ENCODE data around the gene TBX5.

The TBX5 gene

GRCh38 chr12:114344831-114345230 is 61.1 kb downstream of the TBX5 start:
- no peak overlapping the region for H3K27ac Mint-ChIP-seq
- DNase-seq, result no peak

GRCh38 chr12:114344303-114344663 is 61.7 kb downstream of the TBX5 start:
- H3K9me3 Mint-ChIP-seq, result no peaks in the 10 kb centered on the region
- no peaks in the 10 kb centered on the region for H3K4me1 Mint-ChIP-seq
- no peaks in the 10 kb centered on the region for H3K27me3 Mint-ChIP-seq
- no peak overlapping the region for H3K27ac Mint-ChIP-seq
- no peak for ATAC-seq
- no peak overlapping the region for H3K4me3 Mint-ChIP-seq
- DNase-seq, result no peak
- no peaks in the 10 kb centered on the region for H3K36me3 Mint-ChIP-seq (ENCODE audit: low read depth)

More at GRCh38 chr12:114344831-114345230, 61.1 kb downstream of the TBX5 start:
- H3K27me3 Mint-ChIP-seq, result no peaks in the 10 kb centered on the region
- no peak overlapping the region for H3K4me3 Mint-ChIP-seq
- H3K4me1 Mint-ChIP-seq, result no peaks in the 10 kb centered on the region
- H3K36me3 Mint-ChIP-seq (ENCODE audit: low read depth), result no peaks in the 10 kb centered on the region
- ATAC-seq, result no peak
- no peaks in the 10 kb centered on the region for H3K9me3 Mint-ChIP-seq

- H3K4me1 Mint-ChIP-seq, result no peaks in the 10 kb centered on the region
- H3K36me3 Mint-ChIP-seq (ENCODE audit: low read depth), result no peaks in the 10 kb centered on the region
- no peak for ATAC-seq
These were observed 62.2 kb downstream of the TBX5 start for GRCh38 chr12:114343585-114344302.

GRCh38 chr12:114342656-114343055 is 63.3 kb downstream of the TBX5 start:
- Mint-ChIP-seq H3K27me3 (peaks cover 7% of the 10 kb centered on the region), H3K36me3 (ENCODE audit: low read depth) (no peaks in the 10 kb centered on the region), H3K4me3 (no peak overlapping the region)

More at GRCh38 chr12:114343585-114344302, 62.2 kb downstream of the TBX5 start:
- no peak overlapping the region for H3K4me3 Mint-ChIP-seq
- no peak for DNase-seq
- no peaks in the 10 kb centered on the region for H3K9me3 Mint-ChIP-seq
- no peaks in the 10 kb centered on the region for H3K27me3 Mint-ChIP-seq
- H3K27ac Mint-ChIP-seq, result no peak overlapping the region

GRCh38 chr12:114341635-114342034 is 64.3 kb downstream of the TBX5 start:
- H3K36me3 Mint-ChIP-seq (ENCODE audit: low read depth), result no peaks in the 10 kb centered on the region
- no peaks in the 10 kb centered on the region for H3K4me1 Mint-ChIP-seq
- H3K9me3 Mint-ChIP-seq, result no peaks in the 10 kb centered on the region
- no peak overlapping the region for H3K4me3 Mint-ChIP-seq
- H3K27me3 Mint-ChIP-seq, result peaks cover 10% of the 10 kb centered on the region
- DNase-seq (no peak), ATAC-seq (no peak)
- H3K27ac Mint-ChIP-seq, result no peak overlapping the region

More at GRCh38 chr12:114342656-114343055, 63.3 kb downstream of the TBX5 start:
- ATAC-seq (no peak), DNase-seq (no peak)
- Mint-ChIP-seq H3K9me3 (no peaks in the 10 kb centered on the region), H3K4me1 (no peaks in the 10 kb centered on the region), H3K27ac (no peak overlapping the region)

GRCh38 chr12:114340231-114340630 is 65.7 kb downstream of the TBX5 start:
- Mint-ChIP-seq H3K27ac (no peak overlapping the region), H3K9me3 (no peaks in the 10 kb centered on the region), H3K27me3 (peaks cover 12% of the 10 kb centered on the region), H3K36me3 (ENCODE audit: low read depth) (no peaks in the 10 kb centered on the region), H3K4me3 (no peak overlapping the region), H3K4me1 (no peaks in the 10 kb centered on the region)
- DNase-seq, result no peak
- no peak for ATAC-seq

GRCh38 chr12:114339626-114340025 is 66.3 kb downstream of the TBX5 start:
- DNase-seq (no peak), ATAC-seq (no peak)
- Mint-ChIP-seq H3K9me3 (no peaks in the 10 kb centered on the region), H3K4me3 (no peak overlapping the region), H3K27ac (no peak overlapping the region), H3K27me3 (peaks cover 12% of the 10 kb centered on the region), H3K4me1 (no peaks in the 10 kb centered on the region), H3K36me3 (ENCODE audit: low read depth) (no peaks in the 10 kb centered on the region)

GRCh38 chr12:114335607-114336006 is 70.3 kb downstream of the TBX5 start:
- H3K4me3 Mint-ChIP-seq, result no peak overlapping the region
- H3K27ac Mint-ChIP-seq, result no peak overlapping the region
- no peaks in the 10 kb centered on the region for H3K36me3 Mint-ChIP-seq (ENCODE audit: low read depth)
- peaks cover 5% of the 10 kb centered on the region for H3K9me3 Mint-ChIP-seq
- H3K27me3 Mint-ChIP-seq, result peaks cover 15% of the 10 kb centered on the region
- no peak for DNase-seq
- H3K4me1 Mint-ChIP-seq, result no peaks in the 10 kb centered on the region
- no peak for ATAC-seq

- no peak for DNase-seq
- Mint-ChIP-seq H3K27ac (no peak overlapping the region), H3K36me3 (ENCODE audit: low read depth) (no peaks in the 10 kb centered on the region), H3K4me3 (no peak overlapping the region), H3K27me3 (peaks cover 15% of the 10 kb centered on the region), H3K4me1 (no peaks in the 10 kb centered on the region), H3K9me3 (peaks cover 5% of the 10 kb centered on the region)
- no peak for ATAC-seq
These were observed 71.5 kb downstream of the TBX5 start for GRCh38 chr12:114334395-114334794.

GRCh38 chr12:114328292-114328691 is 77.7 kb downstream of the TBX5 start:
- ATAC-seq, result no peak
- Mint-ChIP-seq H3K9me3 (peaks cover 5% of the 10 kb centered on the region), H3K36me3 (ENCODE audit: low read depth) (no peaks in the 10 kb centered on the region), H3K27me3 (no peaks in the 10 kb centered on the region), H3K4me1 (no peaks in the 10 kb centered on the region), H3K4me3 (no peak overlapping the region), H3K27ac (no peak overlapping the region)
- no peak for DNase-seq

GRCh38 chr12:114327765-114328164 is 78.2 kb downstream of the TBX5 start:
- no peaks in the 10 kb centered on the region for H3K36me3 Mint-ChIP-seq (ENCODE audit: low read depth)
- no peaks in the 10 kb centered on the region for H3K27me3 Mint-ChIP-seq
- H3K4me3 Mint-ChIP-seq, result no peak overlapping the region
- DNase-seq (no peak), ATAC-seq (no peak)
- no peaks in the 10 kb centered on the region for H3K4me1 Mint-ChIP-seq
- no peak overlapping the region for H3K27ac Mint-ChIP-seq
- H3K9me3 Mint-ChIP-seq, result peaks cover 5% of the 10 kb centered on the region

GRCh38 chr12:114321524-114321923 is 84.4 kb downstream of the TBX5 start:
- ATAC-seq (no peak), DNase-seq (no peak)
- Mint-ChIP-seq H3K4me3 (no peak overlapping the region), H3K9me3 (no peaks in the 10 kb centered on the region), H3K27ac (no peak overlapping the region), H3K27me3 (no peaks in the 10 kb centered on the region), H3K4me1 (no peaks in the 10 kb centered on the region), H3K36me3 (ENCODE audit: low read depth) (no peaks in the 10 kb centered on the region)

GRCh38 chr12:114320968-114321367 is 85.0 kb downstream of the TBX5 start:
- Mint-ChIP-seq H3K27me3 (no peaks in the 10 kb centered on the region), H3K9me3 (no peaks in the 10 kb centered on the region), H3K4me3 (no peak overlapping the region), H3K36me3 (ENCODE audit: low read depth) (no peaks in the 10 kb centered on the region), H3K4me1 (no peaks in the 10 kb centered on the region), H3K27ac (no peak overlapping the region)
- ATAC-seq, result no peak
- no peak for DNase-seq

GRCh38 chr12:114320101-114320500 is 85.8 kb downstream of the TBX5 start:
- no peaks in the 10 kb centered on the region for H3K36me3 Mint-ChIP-seq (ENCODE audit: low read depth)
- ATAC-seq (no peak), DNase-seq (no peak)
- H3K4me1 Mint-ChIP-seq, result no peaks in the 10 kb centered on the region
- no peaks in the 10 kb centered on the region for H3K27me3 Mint-ChIP-seq
- H3K4me3 Mint-ChIP-seq, result no peak overlapping the region
- no peak overlapping the region for H3K27ac Mint-ChIP-seq
- H3K9me3 Mint-ChIP-seq, result no peaks in the 10 kb centered on the region

- ATAC-seq (no peak), DNase-seq (no peak)
- no peak overlapping the region for H3K27ac Mint-ChIP-seq
- H3K4me1 Mint-ChIP-seq, result no peaks in the 10 kb centered on the region
- no peaks in the 10 kb centered on the region for H3K27me3 Mint-ChIP-seq
- H3K9me3 Mint-ChIP-seq, result no peaks in the 10 kb centered on the region
- no peak overlapping the region for H3K4me3 Mint-ChIP-seq
- H3K36me3 Mint-ChIP-seq (ENCODE audit: low read depth), result no peaks in the 10 kb centered on the region
These were observed 86.5 kb downstream of the TBX5 start for GRCh38 chr12:114319422-114319821.

- DNase-seq (no peak), ATAC-seq (no peak)
- Mint-ChIP-seq H3K4me3 (no peak overlapping the region), H3K36me3 (ENCODE audit: low read depth) (no peaks in the 10 kb centered on the region), H3K27ac (no peak overlapping the region), H3K9me3 (no peaks in the 10 kb centered on the region), H3K4me1 (no peaks in the 10 kb centered on the region), H3K27me3 (no peaks in the 10 kb centered on the region)
These were observed 87.0 kb downstream of the TBX5 start for GRCh38 chr12:114318984-114319383.
